Stimulated activated CD4-positive, alpha-beta T cell treated with anti-CD3 and anti-CD28 coated beads, Interleukin-12 subunit alpha, Interleukin-12 subunit beta, amount 100 ng/mL, for 24 hours (primary cell): ENCODE results near the gene ATM.
"Not testable (repeated sequence)": the region's sequence is repeated elsewhere in the genome, so short reads cannot be mapped to it uniquely, and the experiment has no call there.

Source experiments
- DNase-seq, 2 experiments: peaks; one replicate each; pipeline ENCODE4 v3.0.0-alpha.2; 2020; ENCODE audit warnings: low read depth in 2 of 2

The ATM gene

GRCh38 chr11:108369064-108369463, 146.2 kb downstream of the ATM start:
- DNase-seq: no peak

GRCh38 chr11:108370315-108370714, 147.4 kb downstream of the ATM start:
- DNase-seq: no peak

GRCh38 chr11:108370990-108371389, 148.1 kb downstream of the ATM start:
- no peak for DNase-seq

- not testable (repeated sequence) for DNase-seq
These were observed 150.6 kb downstream of the ATM start for GRCh38 chr11:108373505-108373904.

GRCh38 chr11:108388576-108388975, 165.7 kb downstream of the ATM start:
- DNase-seq: no peak

- no peak for DNase-seq
These were observed 169.5 kb downstream of the ATM start for GRCh38 chr11:108392353-108392752.

- DNase-seq: no peak
These were observed 170.2 kb downstream of the ATM start for GRCh38 chr11:108393046-108393445.

- DNase-seq: no peak
These were observed 171.9 kb downstream of the ATM start for GRCh38 chr11:108394744-108395284.

- not testable (repeated sequence) for DNase-seq
These were observed 173.8 kb downstream of the ATM start for GRCh38 chr11:108396672-108397071.

GRCh38 chr11:108398439-108398838, 175.6 kb downstream of the ATM start:
- DNase-seq: no peak

- no peak for DNase-seq
These were observed 179.4 kb downstream of the ATM start for GRCh38 chr11:108402241-108402640.

- DNase-seq: no peak
These were observed 180.2 kb downstream of the ATM start for GRCh38 chr11:108403052-108403451.

- DNase-seq: no peak
These were observed 182.8 kb downstream of the ATM start for GRCh38 chr11:108405706-108406105.

GRCh38 chr11:108414958-108415357, 192.1 kb downstream of the ATM start:
- DNase-seq: no peak

- not testable (repeated sequence) for DNase-seq
These were observed 194.7 kb downstream of the ATM start for GRCh38 chr11:108417551-108417950.
